Jurkat, Clone E6-1 (cell line): Measurements from ENCODE around the gene SRXN1. TPM values are rescaled to one million over a fixed set of nuclear protein-coding genes. Genes with fewer than 3 reads are reported as not detected.
"Not testable (repeated sequence)": the region's sequence is repeated elsewhere in the genome, so short reads cannot be mapped to it uniquely, and the experiment has no call there.

ENCODE experiments used
- DNase-seq: peaks from one replicate; pipeline ENCODE4 v3.0.0-alpha.2; 2011; ENCODE audit warnings: low read depth, low spot score
- H3K4me3 ChIP-seq: 2 replicates; pipeline ENCODE4 v1.5.1; 2011; ENCODE audit warnings: mild to moderate bottlenecking, low read length, control low read depth, moderate library complexity
- polyA plus RNA-seq: library from polyadenylated mRNA; unstranded; fragments of >200 nt; gene quantifications from one replicate; pipeline ENCODE4 v1.2.1, GENCODE V29; 2012; ENCODE audit warnings: missing spikeins; ENCODE audit not compliant: insufficient read length, insufficient read depth

SRXN1 gene
- polyA plus RNA-seq = 16.2 TPM

DNA sequence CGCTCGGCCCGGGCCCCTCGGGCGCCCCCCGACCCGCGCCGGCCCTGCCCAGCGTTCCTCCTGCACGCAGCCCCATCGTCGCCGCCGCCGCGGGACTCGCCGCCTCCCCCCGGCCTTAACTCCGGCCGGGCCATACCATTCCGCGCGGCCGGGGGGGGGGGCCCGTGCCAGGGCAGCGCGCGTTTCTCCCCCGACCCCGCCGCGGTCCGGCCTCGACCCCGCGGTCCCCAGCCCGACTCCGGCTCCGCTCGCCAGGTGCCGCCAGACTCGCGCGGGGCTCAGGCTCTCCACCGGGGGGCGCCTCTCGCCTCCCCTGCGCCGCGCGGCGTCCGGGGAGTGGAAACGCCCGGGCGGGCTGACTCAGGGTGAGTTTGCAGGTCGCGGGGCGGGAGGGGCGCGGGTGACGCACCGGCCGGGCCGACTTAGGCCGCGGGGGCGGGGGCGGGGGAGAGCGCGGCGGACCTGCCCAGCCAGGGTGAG, at the start of gene SRXN1:
TSS of gene SRXN1 (minus strand) at position 91 of the 480 bp plus-strand sequence. CDS start at position 76, 15 bp downstream.
- peak within 1 kb of the TSS; percentile 55 for H3K4me3 ChIP-seq
- peak; percentile 37 for DNase-seq

- DNase-seq = no peak
These were observed 48.6 kb upstream of the SRXN1 start for GRCh38 chr20:701401-702129.

DNA sequence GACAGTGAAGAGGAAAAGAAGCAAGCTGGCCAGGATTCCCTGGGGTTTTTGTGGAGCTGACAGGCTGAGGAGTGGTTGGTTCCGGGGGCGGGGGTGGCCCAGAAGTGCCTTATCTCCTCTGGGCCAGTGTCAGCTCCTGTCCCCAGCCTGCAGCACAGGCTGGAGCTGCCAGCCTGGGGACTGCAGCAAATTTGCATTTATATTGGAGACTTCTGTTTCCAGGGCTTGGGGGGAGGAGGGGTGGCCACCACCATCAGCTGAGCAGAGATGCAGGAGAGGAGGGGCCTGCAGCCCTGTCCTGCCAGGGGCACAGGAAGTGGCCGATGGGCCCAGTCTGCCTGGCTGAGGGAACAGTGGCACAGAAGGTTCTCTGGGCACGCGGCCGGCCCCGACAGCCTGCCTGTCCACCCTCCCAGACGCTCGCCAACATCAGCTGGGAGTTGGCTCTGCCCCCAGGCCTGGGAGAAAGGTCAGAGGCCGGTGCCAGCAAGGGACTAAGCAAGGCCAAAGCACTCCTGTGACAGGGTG, 46.9 kb upstream of the SRXN1 start:
- DNase-seq = no peak
- H3K4me3 ChIP-seq = no peak overlapping the region

More at GRCh38 chr20:701401-702129, 48.6 kb upstream of the SRXN1 start:
- H3K4me3 ChIP-seq = no peak overlapping the region

- no peak overlapping the region for H3K4me3 ChIP-seq
- DNase-seq = no peak
These were observed 46.3 kb upstream of the SRXN1 start for GRCh38 chr20:699342-699741.

DNA sequence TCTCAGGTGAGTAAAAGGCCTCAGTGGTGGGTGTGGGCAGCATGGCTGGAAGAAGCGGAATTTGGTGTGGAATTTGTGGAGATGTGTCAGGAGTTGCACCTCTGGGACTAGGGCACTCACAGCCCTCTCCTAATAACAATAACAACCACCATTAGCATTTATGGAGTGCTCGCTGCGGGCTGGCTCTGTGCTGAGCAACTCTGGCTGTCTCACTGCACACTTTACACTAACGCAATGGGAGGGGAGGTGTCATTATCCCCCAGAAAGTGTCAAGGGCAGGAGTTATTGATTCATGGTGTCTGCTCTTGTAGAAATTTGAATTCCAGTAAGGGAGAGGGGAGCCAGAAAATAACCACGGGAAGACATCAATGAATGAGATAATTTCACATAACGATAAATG, 45.3 kb upstream of the SRXN1 start:
- H3K4me3 ChIP-seq = no peak overlapping the region
- no peak for DNase-seq

- no peak overlapping the region for H3K4me3 ChIP-seq
- DNase-seq = no peak
These were observed 44.8 kb upstream of the SRXN1 start for GRCh38 chr20:697826-698225.

- no peak for DNase-seq
- H3K4me3 ChIP-seq = no peak overlapping the region
These were observed 42.3 kb upstream of the SRXN1 start for GRCh38 chr20:695165-695866.

GRCh38 chr20:694496-694895, 41.5 kb upstream of the SRXN1 start:
- H3K4me3 ChIP-seq = no peak overlapping the region
- DNase-seq = no peak

GRCh38 chr20:693786-694185, 40.8 kb upstream of the SRXN1 start:
- DNase-seq, H3K4me3 ChIP-seq: not testable (repeated sequence)

GRCh38 chr20:692044-692443, 39.0 kb upstream of the SRXN1 start:
- DNase-seq = no peak

DNA sequence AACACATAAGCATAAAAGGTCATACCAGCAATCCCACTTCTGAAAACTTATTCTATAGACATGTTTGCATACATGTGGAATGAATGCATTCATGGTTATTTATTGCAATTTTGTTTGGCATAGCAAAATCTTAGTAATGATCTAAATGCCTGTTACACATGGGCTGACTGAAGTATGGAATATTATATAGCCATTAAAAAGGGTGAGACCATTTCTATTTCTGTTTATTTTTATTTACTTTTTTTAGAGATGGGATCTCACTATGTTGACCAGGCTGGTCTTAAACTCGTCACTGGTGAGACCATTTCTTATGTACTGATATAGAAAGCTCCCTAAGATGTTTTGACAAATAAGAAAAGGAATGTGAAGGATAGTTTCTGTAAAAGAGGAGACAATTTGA, 36.9 kb upstream of the SRXN1 start:
- H3K4me3 ChIP-seq = no peak overlapping the region
- no peak for DNase-seq

More at GRCh38 chr20:692044-692443, 39.0 kb upstream of the SRXN1 start:
- H3K4me3 ChIP-seq = no peak overlapping the region

DNA sequence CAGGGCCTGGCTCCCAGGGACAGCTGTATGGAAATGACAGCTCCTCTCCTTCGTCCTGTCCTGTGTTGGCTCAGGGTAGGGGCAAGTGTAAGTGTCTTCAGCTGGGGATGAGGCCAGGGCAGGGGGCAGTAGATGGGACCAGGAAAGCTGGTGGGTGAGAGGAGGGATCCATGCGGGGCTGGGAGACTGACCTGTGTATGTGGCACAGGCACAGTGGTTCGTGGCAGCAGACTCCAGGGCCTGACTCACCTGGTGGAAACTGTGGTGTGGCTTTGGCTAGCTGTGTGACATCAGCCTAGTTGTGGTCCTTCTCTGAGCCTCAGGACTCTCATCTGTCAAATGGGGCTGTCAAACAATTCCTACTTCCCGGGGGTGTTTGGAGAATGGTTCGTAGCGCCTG, 36.3 kb upstream of the SRXN1 start:
- H3K4me3 ChIP-seq = no peak overlapping the region
- DNase-seq = no peak

GRCh38 chr20:688809-689212, 35.8 kb upstream of the SRXN1 start:
- no peak for DNase-seq

DNA sequence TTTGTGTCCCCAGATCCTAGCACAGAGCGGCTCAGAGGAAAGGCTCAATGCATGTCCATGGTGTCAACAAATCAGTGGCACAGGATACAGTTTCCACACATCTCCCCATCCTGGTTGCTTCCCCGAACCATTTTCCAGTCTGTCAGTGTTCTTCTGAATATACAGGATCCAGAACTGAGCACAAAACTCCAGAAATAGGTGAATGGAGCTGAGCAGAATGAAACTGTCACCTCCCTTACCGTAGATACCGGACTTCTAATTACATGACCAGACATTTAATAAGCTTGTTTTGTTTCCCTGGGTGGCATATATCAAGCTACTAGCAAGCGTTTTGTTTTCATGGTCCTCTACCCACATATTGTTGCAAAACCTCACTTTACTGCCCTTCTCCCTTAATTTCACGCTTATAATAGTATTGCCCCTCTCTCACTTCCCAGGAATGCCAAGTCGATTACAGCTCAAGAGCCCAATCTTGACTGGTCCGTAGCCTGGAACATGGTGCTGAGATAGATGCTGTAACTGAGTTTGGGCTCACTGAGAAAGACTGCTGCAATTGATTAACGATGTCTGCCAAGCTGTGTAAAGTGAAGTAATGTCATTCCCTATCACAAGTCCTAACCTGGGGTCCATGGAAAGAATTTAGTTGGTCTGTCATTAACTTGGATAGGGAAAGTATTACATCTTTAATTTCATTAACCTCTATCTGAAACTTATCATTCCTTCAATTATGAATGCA, 34.6 kb upstream of the SRXN1 start:
- no peak overlapping the region for H3K4me3 ChIP-seq

More at GRCh38 chr20:688809-689212, 35.8 kb upstream of the SRXN1 start:
- H3K4me3 ChIP-seq = no peak overlapping the region

DNA sequence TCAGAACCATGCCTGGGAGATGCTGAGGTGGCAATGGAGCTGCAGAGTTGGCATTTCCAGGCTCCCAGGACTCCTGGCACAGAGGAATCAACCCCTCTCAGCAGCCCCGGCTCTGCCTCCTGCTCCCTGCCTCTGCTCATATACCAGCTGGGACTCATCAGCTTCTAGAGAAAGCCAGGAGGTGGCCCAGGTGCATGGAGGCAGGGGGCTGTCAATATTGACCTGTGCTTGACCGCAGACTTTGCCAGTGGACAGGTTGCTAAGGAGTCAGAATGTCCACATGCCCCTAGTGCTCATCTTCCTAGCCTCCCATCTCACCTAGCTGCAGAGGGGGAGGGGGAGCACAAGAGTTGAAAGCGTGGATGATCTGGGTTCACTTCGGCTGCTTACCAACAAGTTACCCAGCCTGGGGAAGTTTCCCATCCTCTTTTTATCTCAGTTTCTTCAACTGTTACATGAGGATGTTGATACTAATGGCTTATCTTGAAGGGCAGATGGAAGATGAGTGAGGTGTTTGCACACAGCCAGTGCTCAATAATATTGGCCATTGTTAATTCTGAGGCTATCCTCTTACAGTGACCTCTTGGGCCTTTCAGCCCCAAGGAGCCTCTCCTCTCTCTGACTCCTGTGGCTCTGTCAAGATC, 31.8 kb upstream of the SRXN1 start:
- H3K4me3 ChIP-seq = no peak overlapping the region
- DNase-seq = no peak

More for the DNA sequence above, 34.6 kb upstream of the SRXN1 start:
- DNase-seq = no peak

- DNase-seq = no peak
- H3K4me3 ChIP-seq = no peak overlapping the region
These were observed 29.1 kb upstream of the SRXN1 start for GRCh38 chr20:682123-682522.

DNA sequence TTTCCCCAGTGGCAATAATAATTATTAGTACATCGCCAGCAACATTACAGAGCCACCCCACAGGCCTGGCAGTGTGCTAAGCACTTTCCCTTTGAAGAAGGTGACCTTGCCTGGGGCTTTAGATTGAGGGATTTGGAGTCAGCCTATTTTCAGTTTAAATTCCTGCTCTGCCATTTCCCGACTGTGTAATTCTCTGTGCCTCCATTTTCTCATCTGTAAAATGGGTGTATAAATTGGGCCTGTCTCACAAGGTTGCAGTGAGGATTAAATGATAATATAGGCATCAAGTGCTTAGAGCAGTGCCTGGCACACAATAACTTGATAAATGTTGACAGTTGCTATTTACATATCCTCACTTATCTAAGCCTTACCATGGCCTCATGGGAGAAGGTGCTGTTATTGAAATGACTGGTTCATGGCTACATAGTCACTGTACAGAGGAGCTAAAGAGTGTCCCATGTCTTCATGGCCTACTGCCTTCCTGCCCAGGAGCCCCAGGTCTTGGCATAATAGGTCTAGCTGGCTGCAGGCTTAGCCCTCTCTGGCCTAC, 27.7 kb upstream of the SRXN1 start:
- DNase-seq = no peak
- no peak overlapping the region for H3K4me3 ChIP-seq

GRCh38 chr20:677957-678356, 25.0 kb upstream of the SRXN1 start:
- H3K4me3 ChIP-seq = no peak overlapping the region
- DNase-seq = no peak

DNA sequence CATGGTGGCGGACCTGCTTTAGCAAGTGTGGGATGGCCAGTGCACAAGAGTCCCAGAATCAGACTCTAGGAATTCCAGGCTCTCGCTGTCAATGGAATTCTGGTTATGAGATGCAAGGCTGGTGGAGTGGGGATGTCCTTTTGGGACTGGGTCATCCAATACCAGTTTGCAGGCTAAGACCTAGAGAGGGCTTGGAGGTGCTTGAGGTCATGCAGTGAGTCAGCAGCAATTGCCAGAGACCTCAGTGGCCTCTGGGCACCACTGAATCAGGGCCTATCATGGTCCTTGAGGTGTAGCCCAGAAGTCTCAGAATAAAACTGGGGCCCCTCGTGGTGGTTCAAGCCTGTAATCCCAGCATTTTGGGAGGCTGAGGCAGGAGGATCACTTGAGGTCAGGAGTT, 24.0 kb upstream of the SRXN1 start:
- DNase-seq = no peak
- H3K4me3 ChIP-seq = no peak overlapping the region
